OCI-LY3 (cell line): ENCODE results near the gene PAX5.

Experiments used
- EZH2phosphoT487 ChIP-seq: fragments of 200-600 bp; shearing (Covaris generic); IDR thresholded peaks from 2 replicates; pipeline ENCODE4 v1.6.1; 2018; ENCODE audit warnings: antibody characterized with exemption, mixed run types, low read depth
- TF ChIP-seq, protein P1 (sequence below): fragments of 200-600, 300-600 bp; sonication (generic); IDR thresholded peaks from 2 replicates; pipeline ENCODE4 v1.5.1; 2014; ENCODE audit warnings: antibody characterized with exemption, low read length, low read depth

DNA sequence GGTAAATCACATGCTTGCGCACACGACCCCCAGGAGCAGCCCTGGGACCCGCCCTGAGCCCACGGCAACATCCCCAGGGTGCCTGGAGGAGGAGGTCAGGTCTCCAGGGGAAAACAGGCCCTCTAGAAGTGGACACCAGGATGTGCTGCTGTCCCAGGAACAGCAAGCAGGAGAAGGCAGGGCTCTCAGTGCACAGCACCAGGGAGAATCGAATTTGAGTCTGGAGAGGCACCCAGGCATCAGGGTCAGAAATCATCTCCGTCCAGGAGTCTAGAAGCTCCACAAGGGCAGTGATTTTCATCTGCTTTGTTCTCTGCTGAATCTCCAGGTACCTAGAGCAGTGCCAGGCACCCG, 93.6 kb downstream of the PAX5 start:
- TF ChIP-seq, protein P1, sequence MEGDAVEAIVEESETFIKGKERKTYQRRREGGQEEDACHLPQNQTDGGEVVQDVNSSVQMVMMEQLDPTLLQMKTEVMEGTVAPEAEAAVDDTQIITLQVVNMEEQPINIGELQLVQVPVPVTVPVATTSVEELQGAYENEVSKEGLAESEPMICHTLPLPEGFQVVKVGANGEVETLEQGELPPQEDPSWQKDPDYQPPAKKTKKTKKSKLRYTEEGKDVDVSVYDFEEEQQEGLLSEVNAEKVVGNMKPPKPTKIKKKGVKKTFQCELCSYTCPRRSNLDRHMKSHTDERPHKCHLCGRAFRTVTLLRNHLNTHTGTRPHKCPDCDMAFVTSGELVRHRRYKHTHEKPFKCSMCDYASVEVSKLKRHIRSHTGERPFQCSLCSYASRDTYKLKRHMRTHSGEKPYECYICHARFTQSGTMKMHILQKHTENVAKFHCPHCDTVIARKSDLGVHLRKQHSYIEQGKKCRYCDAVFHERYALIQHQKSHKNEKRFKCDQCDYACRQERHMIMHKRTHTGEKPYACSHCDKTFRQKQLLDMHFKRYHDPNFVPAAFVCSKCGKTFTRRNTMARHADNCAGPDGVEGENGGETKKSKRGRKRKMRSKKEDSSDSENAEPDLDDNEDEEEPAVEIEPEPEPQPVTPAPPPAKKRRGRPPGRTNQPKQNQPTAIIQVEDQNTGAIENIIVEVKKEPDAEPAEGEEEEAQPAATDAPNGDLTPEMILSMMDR, result no peak
- no peak for TF ChIP-seq EZH2phosphoT487
